Measurements from ENCODE around the gene S1PR4. TPM values are rescaled to one million over a fixed set of nuclear protein-coding genes. Genes with fewer than 3 reads are reported as not detected.

S1PR4 gene
- total and polyA plus RNA-seq, 2 of the 8 experiments (the other 6 are each of a cell fraction or from before 2014, with no cell fraction given) = not detected

DNA sequence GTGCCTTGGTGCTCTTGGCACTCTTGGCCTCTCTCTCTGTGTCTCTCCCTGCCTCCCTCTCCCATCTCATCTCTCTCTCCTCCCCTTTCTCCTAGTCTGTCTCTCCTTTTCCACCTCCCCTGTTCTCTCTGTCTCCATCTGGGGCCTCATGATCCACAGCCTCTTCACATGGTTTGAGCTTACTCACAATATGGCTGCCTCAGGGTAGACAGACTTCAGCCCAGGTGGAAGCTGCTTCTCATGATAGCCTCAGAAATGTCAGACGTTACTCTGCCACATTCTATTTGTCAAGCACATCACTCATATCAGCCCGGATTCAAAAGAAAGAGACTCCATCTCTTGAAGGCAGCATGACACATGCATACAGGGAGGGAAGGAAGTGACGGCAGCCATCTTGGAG is 18.4 kb upstream of the S1PR4 start:
- Histone ChIP-seq H2AK5ac (ENCODE audit: low read depth, low read length) (peak overlapping the region; percentile 0; the same call in 1 of the 2 replicates), H3K27me3 (replicated peaks in 1 of 4; ENCODE audit: control insufficient read depth in 3 of 4, extremely low read depth in 1 of 4, insufficient read depth in 3 of 4, low read length in 3 of 4) (peaks cover 0 to 5% (median 2%) of the 10 kb centered on the region in 4 experiments; a peak in 3 of 7 replicates), H3K9me3 (ENCODE audit: insufficient read depth in 2 of 2, low read depth in 1 of 2, low read length in 1 of 2) (no peaks in the 10 kb centered on the region), H4K8ac (ENCODE audit: extremely low read depth, insufficient read depth, low read length) (no peak overlapping the region), H3K4me1 (replicated peaks in 1 of 4; ENCODE audit: control insufficient read depth in 3 of 4, insufficient read depth in 4 of 4, low read length in 3 of 4) (peaks cover 0 to 6% (median 2%) of the 10 kb centered on the region in 4 experiments; a peak in 3 of 7 replicates), H2BK5ac (ENCODE audit: low read depth, low read length) (no peak overlapping the region), H3K9ac (replicated peaks in 1 of 4; ENCODE audit: extremely low read depth in 1 of 4, low read depth in 3 of 4, low read length in 3 of 4) (no peak overlapping the region), H4K91ac (replicated peaks; ENCODE audit: insufficient read length, low read length) (no peak overlapping the region), H2BK12ac (ENCODE audit: low read depth, low read length) (peak overlapping the region; percentile 21; the same call in 1 of the 2 replicates), H3K14ac (ENCODE audit: insufficient read length) (no peak overlapping the region), H3K23ac (ENCODE audit: insufficient read length) (no peak overlapping the region), H4K20me1 (replicated peaks in 1 of 2; ENCODE audit: control insufficient read depth in 1 of 2, insufficient read depth in 2 of 2, low read length in 2 of 2) (peaks cover 0 to 4% of the 10 kb centered on the region in 2 experiments), H3K56ac (replicated peaks; ENCODE audit: insufficient read length, low read depth, low read length) (no peak overlapping the region), H3K36me3 (ENCODE audit: control insufficient read depth in 2 of 4, insufficient read depth in 4 of 4, low read length in 3 of 4) (no peaks in the 10 kb centered on the region; a peak in 1 of 8 replicates), H3K4me2 (ENCODE audit: insufficient read depth in 1 of 2, low read depth in 2 of 2, low read length in 2 of 2) (no peak overlapping the region), H3K4me3 (ENCODE audit: extremely low read depth in 1 of 4, insufficient read depth in 2 of 4, low read depth in 3 of 4, low read length in 4 of 4) (no peak overlapping the region), H2BK120ac (replicated peaks; ENCODE audit: low read depth, low read length) (no peak overlapping the region), H3K18ac (ENCODE audit: extremely low read depth, low read length) (no peak overlapping the region; the same call in 1 of the 2 replicates), H2BK20ac (ENCODE audit: low read length) (no peak overlapping the region), H3K79me1 (ENCODE audit: low read depth, low read length) (no peaks in the 10 kb centered on the region; the same call in 1 of the 2 replicates), H3K27ac (ENCODE audit: low read depth, low read length) (no peak overlapping the region), H3K23me2 (ENCODE audit: low read depth, low read length) (no peaks in the 10 kb centered on the region), H4K5ac (ENCODE audit: insufficient read length, low read depth, low read length) (no peak overlapping the region), H2AFZ (ENCODE audit: low read length) (no peak overlapping the region), H3K4ac (replicated peaks; ENCODE audit: insufficient read length, low read depth, low read length) (no peak overlapping the region), H2BK15ac (ENCODE audit: low read length) (peak overlapping the region; percentile 1; the same call in 1 of the 2 replicates), H3K79me2 (ENCODE audit: control insufficient read depth in 1 of 2, insufficient read depth in 2 of 2, low read length in 2 of 2) (no peaks in the 10 kb centered on the region)
- FAIRE-seq = no peak
- no peak for DNase-seq (ENCODE audit: low read depth in 1 of 2, low spot score in 2 of 2)
- WGBS, 2 experiments (ENCODE audit: extremely low coverage in 1 of 2, insufficient coverage in 1 of 2, insufficient read length in 1 of 2, insufficient replicate concordance in 2 of 2, low coverage in 1 of 2, low lambda C conversion rate in 2 of 2, missing lambda C conversion rate in 1 of 2) = 73% methylated on average over 3 of the region's 3 CpGs; no CpG with 5 or more reads in 1 of the 2 experiments
- ChIA-PET POLR2A (ENCODE audit: partially characterized antibody) (interaction anchor here (0.9 to 1.2 kb wide), 2 partner anchors 9 to 15 kb away, joined by 3 to 4 read pairs; no protein-coding TSS in a partner anchor), CTCF (ENCODE audit: partially characterized antibody) (interaction anchor here (0.9 to 11.1 kb wide), 14 partner anchors 9 to 202 kb away, joined by 3 to 162 read pairs (median 4); no protein-coding TSS in a partner anchor)
- no peak for TF ChIP-seq RXRA (IDR thresholded peaks at IDR 0.05; ENCODE audit: insufficient read depth, low read depth, low read length)
- no peak for TF ChIP-seq HDAC6 (IDR thresholded peaks at IDR 0.05; ENCODE audit: low read depth, low read length)
- TF ChIP-seq MAFK (IDR thresholded peaks at IDR 0.05; ENCODE audit: low read depth, low read length) = no peak
- no peak for TF ChIP-seq CBX5 (IDR thresholded peaks at IDR 0.05; ENCODE audit: low read depth, low read length)
- no peak for TF ChIP-seq SP2 (IDR thresholded peaks at IDR 0.05; ENCODE audit: low read length)
- TF ChIP-seq, protein P1, sequence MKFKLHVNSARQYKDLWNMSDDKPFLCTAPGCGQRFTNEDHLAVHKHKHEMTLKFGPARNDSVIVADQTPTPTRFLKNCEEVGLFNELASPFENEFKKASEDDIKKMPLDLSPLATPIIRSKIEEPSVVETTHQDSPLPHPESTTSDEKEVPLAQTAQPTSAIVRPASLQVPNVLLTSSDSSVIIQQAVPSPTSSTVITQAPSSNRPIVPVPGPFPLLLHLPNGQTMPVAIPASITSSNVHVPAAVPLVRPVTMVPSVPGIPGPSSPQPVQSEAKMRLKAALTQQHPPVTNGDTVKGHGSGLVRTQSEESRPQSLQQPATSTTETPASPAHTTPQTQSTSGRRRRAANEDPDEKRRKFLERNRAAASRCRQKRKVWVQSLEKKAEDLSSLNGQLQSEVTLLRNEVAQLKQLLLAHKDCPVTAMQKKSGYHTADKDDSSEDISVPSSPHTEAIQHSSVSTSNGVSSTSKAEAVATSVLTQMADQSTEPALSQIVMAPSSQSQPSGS (IDR thresholded peaks at IDR 0.05; ENCODE audit: low read length) = no peak
- no peak for TF ChIP-seq FOSL1 (IDR thresholded peaks at IDR 0.05; ENCODE audit: insufficient read depth, low read depth, low read length)
